H1 (cell line): ENCODE data around the gene BCAR1. TPM values are rescaled to one million over a fixed set of nuclear protein-coding genes. Genes with fewer than 3 reads are reported as not detected.

ENCODE experiments used
- CTCF ChIA-PET: fragments of 300-600 bp; sonication (Branson Sonifier 250); formaldehyde crosslinking; loops from one replicate; lab custom pipeline; 2021; ENCODE audit not compliant: partially characterized antibody; lab: Charles Lee
- POLR2A ChIA-PET: fragments of 300-600 bp; sonication (Branson Sonifier 250); formaldehyde crosslinking; loops from one replicate; lab custom pipeline; 2021; ENCODE audit warnings: inconsistent platforms; ENCODE audit not compliant: partially characterized antibody; lab: Charles Lee
- DNase-seq, 2 experiments: peaks; one replicate each; pipeline versions ENCODE4 v3.0.0 to v3.0.0-alpha.2; 2010 to 2022; ENCODE audit warnings: low spot score in 2 of 2, low read depth in 1 of 2, mixed read lengths in 1 of 2
- FAIRE-seq: peaks from 2 replicates; lab custom pipeline; 2011; peaks lifted over from hg19 to GRCh38; lab: Jason Lieb, UNC
- H2AFZ ChIP-seq: 2 replicates; pipeline ENCODE4 v1.8.1; 2012; ENCODE audit warnings: low read length, inconsistent platforms
- H2AK5ac ChIP-seq: 2 replicates; pipeline ENCODE4 v1.6.1; 2013; ENCODE audit warnings: low read depth, low read length
- H2BK120ac ChIP-seq: replicated peaks from 2 replicates; pipeline ENCODE3; 2013; ENCODE audit warnings: low read depth, low read length, inconsistent platforms
- H2BK12ac ChIP-seq: 2 replicates; pipeline ENCODE4 v1.6.1; 2013; ENCODE audit warnings: low read depth, low read length
- H2BK15ac ChIP-seq: 2 replicates; pipeline ENCODE4 v1.6.1; 2013; ENCODE audit warnings: low read length
- H2BK20ac ChIP-seq: 2 replicates; pipeline ENCODE4 v1.6.1; 2013; ENCODE audit warnings: low read length
- H2BK5ac ChIP-seq: 2 replicates; pipeline ENCODE4 v1.6.1; 2013; ENCODE audit warnings: low read depth, low read length
- H3K14ac ChIP-seq: 2 replicates; pipeline ENCODE4 v1.6.1; 2013; ENCODE audit warnings: inconsistent platforms; ENCODE audit not compliant: insufficient read length
- H3K18ac ChIP-seq: 2 replicates; pipeline ENCODE4 v1.6.1; 2013; ENCODE audit warnings: low read length; ENCODE audit errors: extremely low read depth
- H3K23ac ChIP-seq: 2 replicates; pipeline ENCODE4 v1.6.1; 2013; ENCODE audit warnings: inconsistent platforms; ENCODE audit not compliant: insufficient read length
- H3K23me2 ChIP-seq: 2 replicates; pipeline ENCODE4 v1.6.1; 2013; ENCODE audit warnings: low read depth, low read length
- H3K27ac ChIP-seq: 2 replicates; pipeline ENCODE4 v1.6.1; 2011; ENCODE audit warnings: low read depth, low read length, inconsistent platforms
- H3K27me3 ChIP-seq, 4 experiments: replicated peaks in 1 of 4; 1 replicate in 1 of 4; 2 replicates in 3 of 4; pipeline versions ENCODE4 v1.6.1 to v1.8.1; 2011 to 2013; ENCODE audit warnings: low read length in 3 of 4, mild to moderate bottlenecking in 3 of 4, inconsistent platforms in 2 of 4, mixed read lengths in 2 of 4, moderate library complexity in 1 of 4; ENCODE audit not compliant: control insufficient read depth in 3 of 4, insufficient read depth in 3 of 4; ENCODE audit errors: extremely low read depth in 1 of 4
- H3K36me3 ChIP-seq, 4 experiments: 2 replicates each; pipeline versions ENCODE4 v1.6.1 to v1.8.1; 2011 to 2013; ENCODE audit warnings: mild to moderate bottlenecking in 4 of 4, low read length in 3 of 4, moderate library complexity in 2 of 4, control low read depth in 1 of 4, inconsistent platforms in 1 of 4; ENCODE audit not compliant: insufficient read depth in 4 of 4, control insufficient read depth in 2 of 4
- H3K4ac ChIP-seq: replicated peaks from 2 replicates; pipeline ENCODE3; 2013; ENCODE audit warnings: low read length, low read depth, mixed read lengths, inconsistent platforms; ENCODE audit not compliant: insufficient read length
- H3K4me1 ChIP-seq, 4 experiments: replicated peaks in 1 of 4; 1 replicate in 1 of 4; 2 replicates in 3 of 4; pipeline versions ENCODE4 v1.6.1 to v1.8.1; 2011 to 2013; ENCODE audit warnings: low read length in 3 of 4, inconsistent platforms in 2 of 4, mixed read lengths in 1 of 4; ENCODE audit not compliant: insufficient read depth in 4 of 4, control insufficient read depth in 3 of 4
- H3K4me2 ChIP-seq, 2 experiments: 2 replicates each; pipeline versions ENCODE4 v1.6.1 to v1.8.1; 2011 to 2013; ENCODE audit warnings: low read depth in 2 of 2, low read length in 2 of 2, control low read depth in 1 of 2, inconsistent platforms in 1 of 2, mild to moderate bottlenecking in 1 of 2; ENCODE audit not compliant: insufficient read depth in 1 of 2
- H3K4me3 ChIP-seq, 4 experiments: fragments of 200-600, 300-600 bp in 1 of 4; sonication (generic), shearing (Covaris generic), sonication (Bioruptor Twin) in 1 of 4; 2 replicates each; pipeline versions ENCODE4 v1.5.1 to v1.8.1; 2011 to 2016; ENCODE audit warnings: low read length in 4 of 4, low read depth in 3 of 4, control low read depth in 2 of 4, inconsistent platforms in 2 of 4, mild to moderate bottlenecking in 2 of 4, mixed read lengths in 1 of 4, moderate library complexity in 1 of 4; ENCODE audit not compliant: insufficient read depth in 2 of 4; ENCODE audit errors: extremely low read depth in 1 of 4
- H3K56ac ChIP-seq: replicated peaks from 2 replicates; pipeline ENCODE3; 2013; ENCODE audit warnings: low read depth, mild to moderate bottlenecking, mixed read lengths, low read length, inconsistent platforms; ENCODE audit not compliant: insufficient read length
- H3K79me1 ChIP-seq: 2 replicates; pipeline ENCODE4 v1.6.1; 2013; ENCODE audit warnings: low read depth, low read length, control low read depth
- H3K79me2 ChIP-seq, 2 experiments: 2 replicates each; pipeline versions ENCODE4 v1.6.1 to v1.8.1; 2012 to 2013; ENCODE audit warnings: low read length in 2 of 2, mild to moderate bottlenecking in 2 of 2, inconsistent platforms in 1 of 2; ENCODE audit not compliant: insufficient read depth in 2 of 2, control insufficient read depth in 1 of 2
- H3K9ac ChIP-seq, 4 experiments: replicated peaks in 1 of 4; 1 replicate in 1 of 4; 2 replicates in 3 of 4; pipeline versions ENCODE4 v1.6.1 to v1.8.1; 2011 to 2013; ENCODE audit warnings: low read depth in 3 of 4, low read length in 3 of 4, control low read depth in 2 of 4, mild to moderate bottlenecking in 2 of 4, moderate library complexity in 2 of 4, inconsistent platforms in 1 of 4; ENCODE audit errors: extremely low read depth in 1 of 4
- H3K9me3 ChIP-seq, 2 experiments: 2 replicates each; pipeline versions ENCODE4 v1.6.1 to v1.8.1; 2012 to 2013; ENCODE audit warnings: mild to moderate bottlenecking in 2 of 2, moderate library complexity in 2 of 2, control low read depth in 1 of 2, inconsistent platforms in 1 of 2, low read depth in 1 of 2, low read length in 1 of 2, mixed read lengths in 1 of 2; ENCODE audit not compliant: insufficient read depth in 2 of 2
- H4K20me1 ChIP-seq, 2 experiments: replicated peaks in 1 of 2; 2 replicates each; pipeline versions ENCODE3 to v1.8.1; 2011 to 2013; ENCODE audit warnings: inconsistent platforms in 2 of 2, low read length in 2 of 2, mild to moderate bottlenecking in 1 of 2; ENCODE audit not compliant: insufficient read depth in 2 of 2, control insufficient read depth in 1 of 2
- H4K5ac ChIP-seq: 2 replicates; pipeline ENCODE4 v1.6.1; 2013; ENCODE audit warnings: low read length, low read depth, mixed read lengths, inconsistent platforms; ENCODE audit not compliant: insufficient read length
- H4K8ac ChIP-seq: 2 replicates; pipeline ENCODE4 v1.8.0; 2013; ENCODE audit warnings: mild to moderate bottlenecking, moderate library complexity, low read length, inconsistent platforms; ENCODE audit not compliant: insufficient read depth; ENCODE audit errors: extremely low read depth
- H4K91ac ChIP-seq: replicated peaks from 2 replicates; pipeline ENCODE3; 2013; ENCODE audit warnings: low read length, mixed read lengths, inconsistent platforms; ENCODE audit not compliant: insufficient read length
- EGR1 ChIP-seq: IDR thresholded peaks from 2 replicates; pipeline ENCODE4 v1.6.1; 2011; ENCODE audit warnings: low read depth, low read length, borderline replicate concordance
- FOSL1 ChIP-seq: IDR thresholded peaks from 2 replicates; pipeline ENCODE4 v1.6.1; 2011; ENCODE audit warnings: mild to moderate bottlenecking, low read depth, low read length, moderate library complexity; ENCODE audit not compliant: insufficient read depth
- HDAC2 ChIP-seq, 2 experiments: fragments of 300-600 bp in 1 of 2; sonication (generic) in 1 of 2; IDR thresholded peaks; 2 replicates each; pipeline ENCODE4 v1.6.1; 2011 to 2012; ENCODE audit warnings: low read depth in 2 of 2, low read length in 2 of 2, mild to moderate bottlenecking in 2 of 2, moderate library complexity in 2 of 2, borderline replicate concordance in 1 of 2, inconsistent platforms in 1 of 2
- HDAC6 ChIP-seq: IDR thresholded peaks from one replicate; pipeline ENCODE4 v1.7.1; 2012; ENCODE audit warnings: low read depth, mild to moderate bottlenecking, inconsistent platforms, low read length, moderate library complexity
- POLR2A ChIP-seq, 2 experiments: IDR thresholded peaks; 1 replicate in 1 of 2; 2 replicates in 1 of 2; pipeline ENCODE4 v1.6.1; 2011; ENCODE audit warnings: low read depth in 2 of 2, low read length in 2 of 2, mild to moderate bottlenecking in 2 of 2; ENCODE audit errors: control extremely low read depth in 1 of 2
- POLR2AphosphoS5 ChIP-seq: IDR thresholded peaks from 2 replicates; pipeline ENCODE4 v1.6.1; 2011; ENCODE audit warnings: low read depth, low read length
- POU5F1 ChIP-seq: IDR thresholded peaks from 2 replicates; pipeline ENCODE4 v1.6.1; 2011; ENCODE audit warnings: low read depth, mild to moderate bottlenecking, low read length, moderate library complexity
- RFX5 ChIP-seq: IDR thresholded peaks from 2 replicates; pipeline ENCODE4 v1.6.1; 2011; ENCODE audit warnings: low read depth, low read length, improper control_type of control experiment, borderline replicate concordance
- RXRA ChIP-seq: IDR thresholded peaks from 2 replicates; pipeline ENCODE4 v1.6.1; 2011; ENCODE audit warnings: low read depth, mild to moderate bottlenecking, low read length, moderate library complexity; ENCODE audit not compliant: insufficient read depth
- SAP30 ChIP-seq: fragments of 300-600 bp; sonication (generic); IDR thresholded peaks from 2 replicates; pipeline ENCODE4 v1.7.1; 2012; ENCODE audit warnings: low read length, moderate library complexity, mild to moderate bottlenecking, inconsistent platforms; ENCODE audit not compliant: insufficient read depth, insufficient replicate concordance
- WGBS, 2 experiments: shearing (Covaris generic) in 1 of 2; methylation state at CpG; one replicate each; pipeline versions ENCODE4 v1.1.6 to v1.1.7; 2013 to 2015; ENCODE audit warnings: low lambda C conversion rate in 2 of 2, mixed read lengths in 2 of 2, inconsistent platforms in 1 of 2, low coverage in 1 of 2, missing lambda C conversion rate in 1 of 2; ENCODE audit not compliant: insufficient replicate concordance in 2 of 2, insufficient coverage in 1 of 2, insufficient read length in 1 of 2; ENCODE audit errors: extremely low coverage in 1 of 2, missing lambda C conversion rate in 1 of 2; 5-methylcytosine and 5-hydroxymethylcytosine counted together
- polyA plus RNA-seq, 7 experiments: library from polyadenylated mRNA; depleted of rRNA in 3 of 7; stranded (reverse) in 5 of 7; unstranded in 2 of 7; fragments of >200 nt in 5 of 7; fragments of 200-250 nt in 2 of 7; gene quantifications; 1 replicate in 5 of 7; 2 replicates in 1 of 7; 4 replicates in 1 of 7; pipeline versions ENCODE4 v1.2.1 to v1.2.3, GENCODE V29; 2011 to 2013; ENCODE audit warnings: missing spikeins in 2 of 7, mixed read lengths in 2 of 7
- total RNA-seq: library from RNA; stranded (reverse); fragmentation: NEBNext Ultra II Directional; extraction: Animal tissue kit (Norgen Biotek cat#: 25700); gene quantifications from 2 replicates; pipeline ENCODE4 v1.2.1, GENCODE V29; 2021

Gene BCAR1
- total and polyA plus RNA-seq, 2 of the 8 experiments (the other 6 are each of a cell fraction or from before 2014, with no cell fraction given), result 59.8 to 105 TPM

GRCh38 chr16:75244844-75245758 is 6.3 kb downstream of the BCAR1 start:
- Histone ChIP-seq H2BK120ac (no peak overlapping the region), H3K23ac (no peak overlapping the region), H4K20me1 (peaks cover 42 to 58% of the 10 kb centered on the region in 2 experiments), H3K23me2 (no peaks in the 10 kb centered on the region), H2BK5ac (peak overlapping the region; percentile 36), H3K4me3 (no peak overlapping the region), H3K14ac (no peak overlapping the region), H4K91ac (peak overlapping the region; percentile 84), H3K79me2 (peaks cover 23 to 98% of the 10 kb centered on the region in 2 experiments), H4K5ac (peak overlapping the region; percentile 2), H3K27ac (peak overlapping the region; percentile 73), H3K4me2 (peak overlapping the region; percentile 2 to 55; a peak in 2 of 4 replicates), H2BK15ac (peak overlapping the region; percentile 6; the same call in 1 of the 2 replicates), H2BK20ac (no peak overlapping the region; the same call in 1 of the 2 replicates), H3K9me3 (no peaks in the 10 kb centered on the region), H3K4ac (peak overlapping the region; percentile 44), H3K36me3 (peaks cover 0 to 25% (median 10%) of the 10 kb centered on the region in 4 experiments; a peak in 6 of 8 replicates), H2AK5ac (no peak overlapping the region; the same call in 1 of the 2 replicates), H3K9ac (peak overlapping the region in 1 of 4 experiments; percentile 50; a peak in 4 of 7 replicates), H3K56ac (peak overlapping the region; percentile 62), H2AFZ (no peak overlapping the region), H4K8ac (no peak overlapping the region), H3K18ac (peak overlapping the region; percentile 71), H3K79me1 (peaks cover 31% of the 10 kb centered on the region), H3K27me3 (no peaks in the 10 kb centered on the region), H2BK12ac (peak overlapping the region; percentile 27; the same call in 1 of the 2 replicates), H3K4me1 (peaks cover 0 to 56% (median 43%) of the 10 kb centered on the region in 4 experiments; a peak in 6 of 7 replicates)
- CTCF ChIA-PET, result interaction anchor here (0.6 to 15.7 kb wide), 8 partner anchors 10 to 140 kb away, joined by 3 to 236 read pairs (median 5); no protein-coding TSS in a partner anchor
- POLR2A ChIA-PET, result interaction anchor here (0.9 to 22.7 kb wide), 11 partner anchors 5 to 46 kb away, joined by 3 to 375 read pairs (median 4); partner anchors contain the start of gene BCAR1
- FAIRE-seq, result no peak
- 52% methylated on average over 23 of the region's 25 CpGs; no CpG with 5 or more reads in 1 of the 2 experiments for WGBS, 2 experiments
- peak in 1 of 2 experiments; percentile 70 for DNase-seq
- no peak; the same call in 1 of the 2 replicates for TF ChIP-seq POLR2AphosphoS5
- no peak for TF ChIP-seq HDAC6
- TF ChIP-seq POU5F1, result no peak
- TF ChIP-seq RXRA, result no peak
- no peak for TF ChIP-seq RFX5
- no peak for TF ChIP-seq EGR1
- TF ChIP-seq FOSL1, result no peak
- peak in 1 of 2 experiments; percentile 77; a peak in 2 of 3 replicates for TF ChIP-seq POLR2A (IDR thresholded peaks at IDR 0.05; ENCODE audit: control extremely low read depth in 1 of 2, low read depth in 2 of 2, low read length in 2 of 2)
- TF ChIP-seq SAP30, result no peak
- TF ChIP-seq HDAC2 (IDR thresholded peaks at IDR 0.05; ENCODE audit: borderline replicate concordance in 1 of 2, low read depth in 2 of 2, low read length in 2 of 2), result no peak
